Psoas muscle (tissue), 8 donors: ENCODE results near the gene ERC2. TPM values are rescaled to one million over a fixed set of nuclear protein-coding genes. Genes with fewer than 3 reads are reported as not detected.

ENCODE experiments used
- ATAC-seq, 4 donors: fragments of 200-7000 bp; cut with Tn5 transposase; one replicate each; pipeline ENCODE4 v1.9.1; 2020; ENCODE audit warnings: moderate library complexity in 3 of 4, mild to moderate bottlenecking in 2 of 4
- DNase-seq, 2 donors: peaks; one replicate each; pipeline ENCODE4 v3.0.0-alpha.2; 2020
- H3K27ac ChIP-seq: fragments of 200-600 bp; one replicate; pipeline ENCODE4 v1.8.0; 2022
- H3K27me3 ChIP-seq, 3 donors: fragments of 200-600 bp in 1 of 3; one replicate each; pipeline versions ENCODE4 v1.6.1 to v1.8.0; 2013 to 2022; ENCODE audit warnings: low read length in 2 of 3, mild to moderate bottlenecking in 2 of 3, moderate library complexity in 1 of 3; ENCODE audit not compliant: insufficient read depth in 3 of 3
- H3K36me3 ChIP-seq, 2 donors: fragments of 200-600 bp in 1 of 2; one replicate each; pipeline versions ENCODE4 v1.6.1 to v1.8.0; 2013 to 2022; ENCODE audit warnings: low read depth in 1 of 2, mild to moderate bottlenecking in 1 of 2, moderate library complexity in 1 of 2; ENCODE audit not compliant: insufficient read depth in 1 of 2
- H3K4me1 ChIP-seq: fragments of 200-600 bp; one replicate; pipeline ENCODE4 v1.8.0; 2022
- H3K4me3 ChIP-seq: fragments of 200-600 bp; one replicate; pipeline ENCODE4 v1.8.0; 2022; ENCODE audit warnings: mild to moderate bottlenecking
- H3K9me3 ChIP-seq: fragments of 200-600 bp; one replicate; pipeline ENCODE4 v1.8.0; 2022
- WGBS, 3 donors: extraction: QIAGEN DNeasy Blood & Tissue Kit; methylation state at CpG; one replicate each; pipeline versions ENCODE4 v1.1.6 to v1.1.7; 2013; 5-methylcytosine and 5-hydroxymethylcytosine counted together
- intact Hi-C, 2 donors: fragments of 100-400 bp; cut with DNase I; formaldehyde crosslinking; loops; one replicate each; pipeline versions ENCODE4 v1.11.0 to v1.14.2; 2022
- polyA plus RNA-seq, 3 donors: library from polyadenylated mRNA; stranded (reverse); fragments of 200-250 nt; gene quantifications; one replicate each; pipeline ENCODE4 v1.2.3, GENCODE V29; 2013
- total RNA-seq, 4 donors: library from RNA; stranded (reverse); fragmentation: NEBNext Ultra II Directional in 2 of 4; extraction: Animal tissue kit (Norgen Biotek cat#: 25700) in 2 of 4; gene quantifications; one replicate each; pipeline versions ENCODE4 v1.2.1 to v1.2.4, GENCODE V29; 2021 to 2023
- TF ChIP-seq, protein P1 (sequence below): fragments of 200-600 bp; IDR thresholded peaks from one replicate; pipeline ENCODE4 v1.8.0; 2022; ENCODE audit warnings: antibody characterized with exemption
- donor health status: healthy with polysubstance abuse.
- donor health status: DM: no; HTN: no; CAD: no; lungs with moderate emphysema.
- donor health status: Bipolar disorder and iron deficiency.
- donor health status: healthy.
- donor health status: DM: yes; HTN: yes; CAD: no.
- donor health status: DM: no; HTN: no; CAD: no.
- donor health status: DM: no; HTN: no; CAD: no.
- donor health status: DM: yes; HTN: yes; CAD: no.

ERC2 gene
- total and polyA plus RNA-seq, 7 donors: 0.04 to 0.15 TPM; not detected in 5

DNA sequence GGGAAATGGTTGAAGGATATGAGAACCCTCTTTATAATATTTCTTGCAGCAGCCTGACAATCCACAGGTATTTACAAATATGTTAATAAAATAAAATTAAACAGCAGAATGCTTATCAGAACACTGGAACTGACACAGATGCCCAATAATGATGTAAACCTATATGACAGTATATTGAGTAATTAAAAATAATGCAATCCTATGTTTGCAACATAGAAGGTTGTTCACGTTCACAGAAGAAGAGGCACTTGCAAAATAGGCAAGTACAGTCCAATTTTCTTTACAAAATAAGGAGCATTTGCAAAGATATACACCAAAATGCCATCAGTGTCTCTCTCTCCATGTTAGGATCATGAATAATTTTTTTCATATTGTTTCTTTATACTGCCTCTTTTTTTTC is 584.2 kb downstream of the ERC2 start:
- 62 to 88% (median 75%) methylated on average over 1 of the region's 1 CpG for WGBS, 3 donors
- Histone ChIP-seq H3K9me3 (no peaks in the 10 kb centered on the region), H3K4me1 (no peaks in the 10 kb centered on the region), H3K27me3 (no peaks in the 10 kb centered on the region), H3K27ac (no peak overlapping the region), H3K4me3 (no peak overlapping the region), H3K36me3 (no peaks in the 10 kb centered on the region)
- DNase-seq (no peak), ATAC-seq (no peak)
- intact Hi-C loops: no loop called here
- TF ChIP-seq, protein P1, sequence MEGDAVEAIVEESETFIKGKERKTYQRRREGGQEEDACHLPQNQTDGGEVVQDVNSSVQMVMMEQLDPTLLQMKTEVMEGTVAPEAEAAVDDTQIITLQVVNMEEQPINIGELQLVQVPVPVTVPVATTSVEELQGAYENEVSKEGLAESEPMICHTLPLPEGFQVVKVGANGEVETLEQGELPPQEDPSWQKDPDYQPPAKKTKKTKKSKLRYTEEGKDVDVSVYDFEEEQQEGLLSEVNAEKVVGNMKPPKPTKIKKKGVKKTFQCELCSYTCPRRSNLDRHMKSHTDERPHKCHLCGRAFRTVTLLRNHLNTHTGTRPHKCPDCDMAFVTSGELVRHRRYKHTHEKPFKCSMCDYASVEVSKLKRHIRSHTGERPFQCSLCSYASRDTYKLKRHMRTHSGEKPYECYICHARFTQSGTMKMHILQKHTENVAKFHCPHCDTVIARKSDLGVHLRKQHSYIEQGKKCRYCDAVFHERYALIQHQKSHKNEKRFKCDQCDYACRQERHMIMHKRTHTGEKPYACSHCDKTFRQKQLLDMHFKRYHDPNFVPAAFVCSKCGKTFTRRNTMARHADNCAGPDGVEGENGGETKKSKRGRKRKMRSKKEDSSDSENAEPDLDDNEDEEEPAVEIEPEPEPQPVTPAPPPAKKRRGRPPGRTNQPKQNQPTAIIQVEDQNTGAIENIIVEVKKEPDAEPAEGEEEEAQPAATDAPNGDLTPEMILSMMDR: no peak

DNA sequence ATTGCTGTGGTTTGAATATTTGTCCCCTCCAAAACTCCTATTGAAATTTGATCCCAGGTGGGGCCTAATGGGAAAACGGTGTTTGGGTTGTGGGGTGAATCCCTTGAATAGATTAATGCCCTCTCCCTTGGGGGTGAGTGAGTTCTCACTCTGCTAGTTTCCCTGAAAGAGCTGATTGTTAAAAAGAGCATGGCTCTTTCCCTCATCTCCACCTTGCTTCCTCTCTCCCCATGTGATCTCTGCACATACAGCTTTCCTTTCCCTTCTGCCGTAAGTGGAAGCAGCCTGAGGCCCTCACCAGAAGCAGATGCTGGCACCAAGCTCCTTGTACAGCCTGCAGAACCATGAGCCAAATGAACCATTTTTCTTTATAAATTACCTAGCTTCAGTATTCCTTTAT is 586.3 kb downstream of the ERC2 start:
- Histone ChIP-seq H3K27ac (no peak overlapping the region), H3K36me3 (no peaks in the 10 kb centered on the region), H3K4me3 (no peak overlapping the region), H3K9me3 (no peaks in the 10 kb centered on the region), H3K27me3 (no peaks in the 10 kb centered on the region), H3K4me1 (no peaks in the 10 kb centered on the region)
- ATAC-seq: no peak
- no peak for DNase-seq
- 14 to 59% (median 49%) methylated on average over 2 of the region's 2 CpGs for WGBS, 3 donors
- intact Hi-C loops: no loop called here
- TF ChIP-seq, protein P1: no peak

DNA sequence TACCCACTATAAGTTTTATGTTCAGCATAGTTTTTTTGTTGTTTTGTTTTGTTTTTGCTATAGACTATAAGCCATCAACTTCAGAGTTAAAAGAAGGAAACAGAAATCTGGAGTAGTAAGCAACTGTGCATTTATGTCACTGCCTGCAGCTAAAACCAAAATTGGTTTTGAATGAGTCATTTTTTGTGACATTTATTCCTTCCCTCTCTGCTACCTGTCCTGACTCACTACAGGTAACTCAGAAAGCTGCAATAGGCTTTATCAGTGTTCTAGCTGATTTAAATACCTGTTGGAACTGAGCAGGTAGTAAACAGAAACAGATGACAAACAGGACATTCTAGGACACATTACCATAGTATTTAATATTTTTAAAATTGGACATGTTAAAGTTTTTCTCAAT is 587.9 kb downstream of the ERC2 start:
- H3K27ac ChIP-seq: no peak overlapping the region
- TF ChIP-seq, protein P1: no peak
- intact Hi-C loops: no loop called here
- no peaks in the 10 kb centered on the region for H3K9me3 ChIP-seq
- DNase-seq (no peak), ATAC-seq (no peak)
- H3K4me3 ChIP-seq: no peak overlapping the region
- H3K4me1 ChIP-seq: no peaks in the 10 kb centered on the region
- H3K27me3 ChIP-seq: no peaks in the 10 kb centered on the region
- H3K36me3 ChIP-seq: no peaks in the 10 kb centered on the region

DNA sequence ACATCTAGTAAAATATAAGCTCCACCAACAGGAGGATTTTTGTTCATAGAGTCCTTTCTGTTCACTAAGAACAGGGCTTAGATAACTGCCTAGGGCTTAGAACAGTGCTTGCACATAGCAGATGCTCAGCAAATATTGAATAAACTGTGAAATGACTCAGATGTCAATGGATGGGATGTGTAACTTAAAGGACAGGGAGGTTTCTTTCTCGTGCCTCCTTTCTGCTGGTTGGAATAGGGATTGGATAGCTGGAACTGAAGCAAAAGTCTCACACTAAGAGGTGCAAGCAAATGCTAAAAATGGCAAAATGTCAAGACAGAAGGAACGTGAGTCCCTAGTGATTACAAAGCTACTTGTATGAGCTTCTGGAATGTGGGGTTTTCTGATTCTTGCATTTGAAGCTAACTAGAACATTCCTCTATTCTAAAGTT is 588.4 kb downstream of the ERC2 start:
- H3K9me3 ChIP-seq: no peaks in the 10 kb centered on the region
- ATAC-seq: no peak
- no peaks in the 10 kb centered on the region for H3K27me3 ChIP-seq
- TF ChIP-seq, protein P1: no peak
- H3K36me3 ChIP-seq: no peaks in the 10 kb centered on the region
- H3K4me3 ChIP-seq: no peak overlapping the region
- DNase-seq: no peak
- intact Hi-C loops: no loop called here
- H3K4me1 ChIP-seq: no peaks in the 10 kb centered on the region
- 18 to 27% (median 27%) methylated on average over 2 of the region's 2 CpGs for WGBS, 3 donors
- H3K27ac ChIP-seq: no peak overlapping the region

DNA sequence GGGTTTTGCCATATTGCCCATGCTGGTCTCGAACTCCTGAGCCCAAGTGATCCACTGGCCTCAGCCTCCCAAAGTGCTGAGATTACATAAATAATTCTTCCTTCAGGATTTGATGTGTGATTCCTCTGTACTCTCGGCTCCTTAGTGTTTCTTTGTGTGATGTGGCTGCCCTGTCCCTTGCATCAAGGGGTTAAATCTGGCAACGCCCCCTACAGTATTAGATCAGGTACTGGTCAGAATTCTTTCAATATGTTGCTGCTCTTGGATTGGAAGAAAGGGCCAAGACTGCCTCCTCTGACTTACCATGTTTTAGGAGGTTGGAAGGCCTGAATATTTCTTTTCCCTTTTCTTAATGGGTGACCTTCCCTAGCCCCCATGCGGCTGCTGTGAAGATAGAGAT is 590.6 kb downstream of the ERC2 start:
- H3K9me3 ChIP-seq: no peaks in the 10 kb centered on the region
- DNase-seq (no peak), ATAC-seq (no peak)
- TF ChIP-seq, protein P1: no peak
- H3K27me3 ChIP-seq: no peaks in the 10 kb centered on the region
- no peak overlapping the region for H3K4me3 ChIP-seq
- 81 to 87% (median 85%) methylated on average over 4 of the region's 4 CpGs for WGBS, 3 donors
- intact Hi-C loops: no loop called here
- no peaks in the 10 kb centered on the region for H3K36me3 ChIP-seq
- no peak overlapping the region for H3K27ac ChIP-seq
- no peaks in the 10 kb centered on the region for H3K4me1 ChIP-seq
